SK-N-SH treated with all-trans-retinoic acid at 6 μM for 48 hours (cell line): Measurements from ENCODE around the gene PP2D1.

Experiments
- ATAC-seq: fragments of 200-7000 bp; cut with Tn5 transposase; 3 replicates; pipeline ENCODE4 v1.9.1; 2020; ENCODE audit warnings: mild to moderate bottlenecking, moderate library complexity
- ARNTL ChIP-seq: fragments of 450-650 bp; formaldehyde crosslinking; IDR thresholded peaks from 2 replicates; pipeline ENCODE4 v1.5.0; 2020; ENCODE audit warnings: low read depth, mild to moderate bottlenecking, moderate library complexity, borderline replicate concordance
- BACH2 ChIP-seq: fragments of 250-450 bp; sonication (Bioruptor Pico); IDR thresholded peaks from 2 replicates; pipeline ENCODE4 v1.9.0; 2021; ENCODE audit warnings: mild to moderate bottlenecking, borderline replicate concordance
- CREB5 ChIP-seq: fragments of 250-450 bp; sonication (Bioruptor Pico); IDR thresholded peaks from 2 replicates; pipeline ENCODE4 v1.5.1; 2020; ENCODE audit warnings: low read depth, mild to moderate bottlenecking, moderate library complexity
- CSDC2 ChIP-seq: fragments of 250-450 bp; sonication (Bioruptor Pico); IDR thresholded peaks from 2 replicates; pipeline ENCODE4 v1.5.0; 2020; ENCODE audit warnings: mild to moderate bottlenecking, moderate library complexity
- CSRNP3 ChIP-seq: fragments of 250-450 bp; sonication (Bioruptor Pico); IDR thresholded peaks from 2 replicates; pipeline ENCODE4 v1.5.1; 2021; ENCODE audit warnings: mild to moderate bottlenecking, moderate library complexity
- ESRRG ChIP-seq: fragments of 250-450 bp; sonication (Bioruptor Pico); IDR thresholded peaks from 2 replicates; pipeline ENCODE4 v1.6.1; 2021; ENCODE audit warnings: mild to moderate bottlenecking
- GLIS3 ChIP-seq: fragments of 250-450 bp; sonication (Bioruptor Pico); IDR thresholded peaks from 2 replicates; pipeline ENCODE4 v1.5.0; 2020; ENCODE audit warnings: mild to moderate bottlenecking, moderate library complexity
- ISL1 ChIP-seq: fragments of 250-450 bp; sonication (Bioruptor Pico); IDR thresholded peaks from 2 replicates; pipeline ENCODE4 v2.1.2; 2022; ENCODE audit warnings: mild to moderate bottlenecking, moderate library complexity
- OSR1 ChIP-seq: fragments of 250-450 bp; sonication (Bioruptor Pico); IDR thresholded peaks from 2 replicates; pipeline ENCODE4 v1.8.0; 2022; ENCODE audit warnings: moderate library complexity, mild to moderate bottlenecking, inconsistent platforms
- PPARA ChIP-seq: fragments of 250-450 bp; sonication (Bioruptor Pico); IDR thresholded peaks from 2 replicates; pipeline ENCODE4 v1.5.0; 2020; ENCODE audit warnings: mild to moderate bottlenecking, borderline replicate concordance
- RARB ChIP-seq: fragments of 250-450 bp; sonication (Bioruptor Pico); IDR thresholded peaks from 2 replicates; pipeline ENCODE4 v1.8.0; 2021; ENCODE audit warnings: mild to moderate bottlenecking, moderate library complexity
- SNAI2 ChIP-seq: fragments of 250-450 bp; sonication (Bioruptor Pico); IDR thresholded peaks from 2 replicates; pipeline ENCODE4 v1.5.0; 2020; ENCODE audit warnings: mild to moderate bottlenecking, moderate library complexity
- TOX ChIP-seq: fragments of 250-450 bp; sonication (Bioruptor Pico); IDR thresholded peaks from 2 replicates; pipeline ENCODE4 v1.8.0; 2021; ENCODE audit warnings: mild to moderate bottlenecking, moderate library complexity, borderline replicate concordance
- ZC3H10 ChIP-seq: fragments of 250-450 bp; sonication (Bioruptor Pico); IDR thresholded peaks from 2 replicates; pipeline ENCODE4 v1.5.1; 2021; ENCODE audit warnings: mild to moderate bottlenecking, moderate library complexity
- ZFP3 ChIP-seq: fragments of 250-450 bp; sonication (Bioruptor Pico); IDR thresholded peaks from 2 replicates; pipeline ENCODE4 v1.5.0; 2020; ENCODE audit warnings: mild to moderate bottlenecking, moderate library complexity
- ZFP30 ChIP-seq: fragments of 450-650 bp; formaldehyde crosslinking; IDR thresholded peaks from 2 replicates; pipeline ENCODE4 v1.5.0; 2022; ENCODE audit warnings: mild to moderate bottlenecking, moderate library complexity
- ZNF565 ChIP-seq: fragments of 450-650 bp; formaldehyde crosslinking; conservative IDR thresholded peaks from 2 replicates; pipeline ENCODE4 v1.5.0; 2020; ENCODE audit warnings: low read depth, mild to moderate bottlenecking, moderate library complexity
- ZNF70 ChIP-seq: fragments of 450-650 bp; formaldehyde crosslinking; IDR thresholded peaks from 2 replicates; pipeline ENCODE4 v1.5.0; 2020; ENCODE audit warnings: mild to moderate bottlenecking, moderate library complexity
- ZNF8 ChIP-seq: fragments of 450-650 bp; formaldehyde crosslinking; IDR thresholded peaks from 2 replicates; pipeline ENCODE4 v1.5.0; 2020; ENCODE audit warnings: mild to moderate bottlenecking, moderate library complexity
- TF ChIP-seq, protein P1 (sequence below): fragments of 250-450 bp; sonication (Bioruptor Pico); IDR thresholded peaks from 2 replicates; pipeline ENCODE4 v1.8.0; 2020; ENCODE audit warnings: mild to moderate bottlenecking, moderate library complexity, borderline replicate concordance
- TF ChIP-seq, protein P2 (sequence below): fragments of 250-450 bp; sonication (Bioruptor Pico); IDR thresholded peaks from 2 replicates; pipeline ENCODE4 v1.5.0; 2020; ENCODE audit warnings: mild to moderate bottlenecking, moderate library complexity

Gene PP2D1

GRCh38 chr3:19946832-19947548 lies 65.1 kb downstream of the PP2D1 start, which contains the start of gene RAB5A:
Gene RAB5A, plus strand, starts transcription at chr3:19947097. Its CDS starts 3,802 bp downstream, at chr3:19950899.
- TF ChIP-seq, protein P1, sequence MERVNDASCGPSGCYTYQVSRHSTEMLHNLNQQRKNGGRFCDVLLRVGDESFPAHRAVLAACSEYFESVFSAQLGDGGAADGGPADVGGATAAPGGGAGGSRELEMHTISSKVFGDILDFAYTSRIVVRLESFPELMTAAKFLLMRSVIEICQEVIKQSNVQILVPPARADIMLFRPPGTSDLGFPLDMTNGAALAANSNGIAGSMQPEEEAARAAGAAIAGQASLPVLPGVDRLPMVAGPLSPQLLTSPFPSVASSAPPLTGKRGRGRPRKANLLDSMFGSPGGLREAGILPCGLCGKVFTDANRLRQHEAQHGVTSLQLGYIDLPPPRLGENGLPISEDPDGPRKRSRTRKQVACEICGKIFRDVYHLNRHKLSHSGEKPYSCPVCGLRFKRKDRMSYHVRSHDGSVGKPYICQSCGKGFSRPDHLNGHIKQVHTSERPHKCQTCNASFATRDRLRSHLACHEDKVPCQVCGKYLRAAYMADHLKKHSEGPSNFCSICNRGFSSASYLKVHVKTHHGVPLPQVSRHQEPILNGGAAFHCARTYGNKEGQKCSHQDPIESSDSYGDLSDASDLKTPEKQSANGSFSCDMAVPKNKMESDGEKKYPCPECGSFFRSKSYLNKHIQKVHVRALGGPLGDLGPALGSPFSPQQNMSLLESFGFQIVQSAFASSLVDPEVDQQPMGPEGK (CRISPR knock-in tag) = peak; percentile 86
- TF ChIP-seq ZNF8 (no peak), TOX (CRISPR knock-in tag) (no peak), ZNF565 (CRISPR knock-in tag) (no peak), PPARA (CRISPR knock-in tag) (no peak), ZNF70 (CRISPR knock-in tag) (no peak), SNAI2 (CRISPR knock-in tag) (no peak), ZC3H10 (CRISPR knock-in tag) (no peak), BACH2 (CRISPR knock-in tag) (no peak), OSR1 (CRISPR knock-in tag) (no peak), ISL1 (no peak), ZFP3 (CRISPR knock-in tag) (0 out of 2 replicates have a peak, but pooled peaks have one; percentile 36)
- TF ChIP-seq, protein P2, sequence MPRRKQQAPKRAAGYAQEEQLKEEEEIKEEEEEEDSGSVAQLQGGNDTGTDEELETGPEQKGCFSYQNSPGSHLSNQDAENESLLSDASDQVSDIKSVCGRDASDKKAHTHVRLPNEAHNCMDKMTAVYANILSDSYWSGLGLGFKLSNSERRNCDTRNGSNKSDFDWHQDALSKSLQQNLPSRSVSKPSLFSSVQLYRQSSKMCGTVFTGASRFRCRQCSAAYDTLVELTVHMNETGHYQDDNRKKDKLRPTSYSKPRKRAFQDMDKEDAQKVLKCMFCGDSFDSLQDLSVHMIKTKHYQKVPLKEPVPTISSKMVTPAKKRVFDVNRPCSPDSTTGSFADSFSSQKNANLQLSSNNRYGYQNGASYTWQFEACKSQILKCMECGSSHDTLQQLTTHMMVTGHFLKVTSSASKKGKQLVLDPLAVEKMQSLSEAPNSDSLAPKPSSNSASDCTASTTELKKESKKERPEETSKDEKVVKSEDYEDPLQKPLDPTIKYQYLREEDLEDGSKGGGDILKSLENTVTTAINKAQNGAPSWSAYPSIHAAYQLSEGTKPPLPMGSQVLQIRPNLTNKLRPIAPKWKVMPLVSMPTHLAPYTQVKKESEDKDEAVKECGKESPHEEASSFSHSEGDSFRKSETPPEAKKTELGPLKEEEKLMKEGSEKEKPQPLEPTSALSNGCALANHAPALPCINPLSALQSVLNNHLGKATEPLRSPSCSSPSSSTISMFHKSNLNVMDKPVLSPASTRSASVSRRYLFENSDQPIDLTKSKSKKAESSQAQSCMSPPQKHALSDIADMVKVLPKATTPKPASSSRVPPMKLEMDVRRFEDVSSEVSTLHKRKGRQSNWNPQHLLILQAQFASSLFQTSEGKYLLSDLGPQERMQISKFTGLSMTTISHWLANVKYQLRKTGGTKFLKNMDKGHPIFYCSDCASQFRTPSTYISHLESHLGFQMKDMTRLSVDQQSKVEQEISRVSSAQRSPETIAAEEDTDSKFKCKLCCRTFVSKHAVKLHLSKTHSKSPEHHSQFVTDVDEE = no peak
- ATAC-seq = peak; percentile 96

- TF ChIP-seq ZNF565 (CRISPR knock-in tag) (no peak), ZNF8 (0 out of 2 replicates have a peak, but pooled peaks have one; percentile 14), CREB5 (CRISPR knock-in tag) (no peak), CSDC2 (no peak), CSRNP3 (CRISPR knock-in tag) (no peak), RARB (CRISPR knock-in tag) (no peak), ZNF70 (CRISPR knock-in tag) (no peak)
- peak; percentile 6 for ATAC-seq
These were observed 65.9 kb downstream of the PP2D1 start for GRCh38 chr3:19945969-19946831.

GRCh38 chr3:19945534-19945933 lies 66.5 kb downstream of the PP2D1 start:
- TF ChIP-seq ESRRG (CRISPR knock-in tag) = no peak
- TF ChIP-seq GLIS3 (CRISPR knock-in tag) = no peak
- no peak for TF ChIP-seq ZFP3 (CRISPR knock-in tag)
- TF ChIP-seq, protein P1 (CRISPR knock-in tag) = no peak
- no peak for TF ChIP-seq CREB5 (CRISPR knock-in tag)
- no peak for TF ChIP-seq ZNF8
- no peak for TF ChIP-seq ZFP30 (CRISPR knock-in tag)
- TF ChIP-seq RARB (CRISPR knock-in tag) = no peak
- no peak for TF ChIP-seq BACH2 (CRISPR knock-in tag)
- TF ChIP-seq ARNTL (CRISPR knock-in tag) = no peak
- no peak for TF ChIP-seq ISL1
- TF ChIP-seq, protein P2 = no peak
- TF ChIP-seq ZNF565 (CRISPR knock-in tag) = no peak
- no peak for ATAC-seq
